HepG2 (cell line): ENCODE data around the gene KRT4. TPM values are rescaled to one million over a fixed set of nuclear protein-coding genes. Genes with fewer than 3 reads are reported as not detected.

Source experiments
- ATAC-seq: fragments of 200-7000 bp; cut with Tn5 transposase; 3 replicates; pipeline ENCODE4 v1.9.1; 2020; ENCODE audit warnings: mild to moderate bottlenecking, moderate library complexity
- BruUV-seq: library from RNA; stranded (reverse); fragments of 400-500 nt; replicated peaks from 2 replicates; lab custom pipeline; 2021; lab: Mats Ljungman, UMichigan
- CTCF ChIA-PET: fragments of 300-600 bp; formaldehyde crosslinking; extraction: SDS; loops from one replicate; lab custom pipeline; 2021; ENCODE audit warnings: low total read pairs, inconsistent platforms, low intra/inter-chr PET ratio; lab: Yijun Ruan, JAX
- POLR2A ChIA-PET: fragments of 350-600 bp; sonication (Branson Sonifier 250); formaldehyde crosslinking; loops from one replicate; lab custom pipeline; 2020; ENCODE audit warnings: antibody characterized with exemption, inconsistent platforms; lab: Yijun Ruan, JAX
- DNase-seq: peaks from one replicate; pipeline ENCODE4 v3.0.0-alpha.2; 2015; ENCODE audit warnings: low spot score
- FAIRE-seq: peaks from 3 replicates; lab custom pipeline; 2011; peaks lifted over from hg19 to GRCh38; lab: Jason Lieb, UNC
- H2AFZ ChIP-seq: one replicate; pipeline ENCODE4 v1.6.1; 2011; ENCODE audit warnings: low read length, inconsistent platforms
- H3K27ac ChIP-seq: fragments of 300-600 bp; 3 replicates; pipeline ENCODE4 v1.8.0; 2011; ENCODE audit warnings: mixed run types, mild to moderate bottlenecking, mixed read lengths, low read length, inconsistent platforms; ENCODE audit not compliant: insufficient read depth; ENCODE audit errors: extremely low read length
- H3K27me3 ChIP-seq, 2 experiments: fragments of 200-600 bp in 1 of 2; 2 replicates in 1 of 2; 3 replicates in 1 of 2; pipeline versions ENCODE4 v1.6.0 to v1.8.0; 2011; ENCODE audit warnings: low read length in 2 of 2, mild to moderate bottlenecking in 2 of 2, moderate library complexity in 2 of 2, inconsistent platforms in 1 of 2; ENCODE audit not compliant: insufficient read depth in 2 of 2, control insufficient read depth in 1 of 2
- H3K36me3 ChIP-seq, 2 experiments: fragments of 200-600 bp in 1 of 2; replicated peaks in 1 of 2; 2 replicates in 1 of 2; 3 replicates in 1 of 2; pipeline versions ENCODE4 v1.5.1 to v1.8.0; 2011; ENCODE audit warnings: low read length in 2 of 2, inconsistent platforms in 1 of 2; ENCODE audit not compliant: insufficient read depth in 2 of 2, control insufficient read depth in 1 of 2
- H3K4me1 ChIP-seq: 2 replicates; pipeline ENCODE4 v1.5.1; 2012; ENCODE audit warnings: low read length, inconsistent platforms; ENCODE audit not compliant: insufficient read depth
- H3K4me2 ChIP-seq: 2 replicates; pipeline ENCODE4 v1.6.0; 2011; ENCODE audit warnings: low read depth, low read length, inconsistent platforms
- H3K4me3 ChIP-seq, 3 experiments: fragments of 200-600 bp in 1 of 3; sonication (generic), shearing (Covaris generic) in 1 of 3; replicated peaks in 1 of 3; 2 replicates each; pipeline ENCODE4 v1.5.1; 2011 to 2016; ENCODE audit warnings: low read length in 3 of 3, inconsistent platforms in 2 of 3, low read depth in 2 of 3, mild to moderate bottlenecking in 2 of 3, control low read depth in 1 of 3, mixed read lengths in 1 of 3; ENCODE audit not compliant: insufficient read depth in 1 of 3
- H3K79me2 ChIP-seq: one replicate; pipeline ENCODE4 v1.6.1; 2011; ENCODE audit warnings: low read length, inconsistent platforms; ENCODE audit not compliant: insufficient read depth
- H3K9ac ChIP-seq: 2 replicates; pipeline ENCODE4 v1.6.0; 2011; ENCODE audit warnings: mild to moderate bottlenecking, low read depth, low read length, inconsistent platforms; ENCODE audit not compliant: insufficient read depth
- H3K9me3 ChIP-seq: 2 replicates; pipeline ENCODE4 v1.5.1; 2012; ENCODE audit warnings: mild to moderate bottlenecking, low read length
- H4K20me1 ChIP-seq: 2 replicates; pipeline ENCODE4 v1.6.0; 2011; ENCODE audit warnings: inconsistent platforms, mild to moderate bottlenecking, low read length, moderate library complexity; ENCODE audit not compliant: insufficient read depth
- AGO1 ChIP-seq: fragments of 200-400 bp; formaldehyde crosslinking; IDR thresholded peaks from 2 replicates; pipeline ENCODE4 v1.6.1; 2017; ENCODE audit warnings: mild to moderate bottlenecking, low read depth, low read length, moderate library complexity; ENCODE audit not compliant: poor library complexity, severe bottlenecking
- HINFP ChIP-seq: sonication (generic); formaldehyde crosslinking; IDR thresholded peaks from 2 replicates; pipeline ENCODE4 v1.4.0; 2020; ENCODE audit warnings: low read depth, mild to moderate bottlenecking, missing genetic modification reagents
- NFIC ChIP-seq: IDR thresholded peaks from 2 replicates; pipeline ENCODE4 v1.6.1; 2012; ENCODE audit warnings: mild to moderate bottlenecking, low read length, inconsistent platforms
- NFYB ChIP-seq: sonication (generic); formaldehyde crosslinking; IDR thresholded peaks from 2 replicates; pipeline ENCODE4 v1.4.0; 2020; ENCODE audit warnings: missing genetic modification reagents
- RELA ChIP-seq: sonication (generic); formaldehyde crosslinking; IDR thresholded peaks from 2 replicates; pipeline ENCODE4 v1.4.0; 2020; ENCODE audit warnings: missing genetic modification reagents
- ZNF30 ChIP-seq: sonication (generic); formaldehyde crosslinking; IDR thresholded peaks from 2 replicates; pipeline ENCODE4 v1.5.0; 2020; ENCODE audit warnings: mild to moderate bottlenecking, missing genetic modification reagents
- ZNF431 ChIP-seq: sonication (generic); formaldehyde crosslinking; IDR thresholded peaks from 2 replicates; pipeline ENCODE4 v1.9.0; 2022; ENCODE audit warnings: missing genetic modification reagents, low read depth, mild to moderate bottlenecking, borderline replicate concordance
- ZNF616 ChIP-seq: sonication (generic); formaldehyde crosslinking; IDR thresholded peaks from 2 replicates; pipeline ENCODE4 v1.5.0; 2020; ENCODE audit warnings: low read depth, mild to moderate bottlenecking, missing genetic modification reagents
- ZNF766 ChIP-seq: sonication (generic); formaldehyde crosslinking; IDR thresholded peaks from 2 replicates; pipeline ENCODE4 v1.5.0; 2020; ENCODE audit warnings: missing genetic modification reagents, borderline replicate concordance
- ZSCAN12 ChIP-seq: sonication (generic); formaldehyde crosslinking; IDR thresholded peaks from 2 replicates; pipeline ENCODE4 v1.9.0; 2021; ENCODE audit warnings: mild to moderate bottlenecking, missing genetic modification reagents
- WGBS: methylation state at CpG from one replicate; pipeline ENCODE4 v1.1.6; 2017; ENCODE audit warnings: low lambda C conversion rate; 5-methylcytosine and 5-hydroxymethylcytosine counted together
- in situ Hi-C: cut with HindIII; loops from 2 replicates; pipeline ENCODE4 v1.10.0; 2017; ENCODE audit warnings: low pct_unique_long_range_greater_than_20kb; ENCODE audit not compliant: extremely low pct_ligation_motif_present
- intact Hi-C: fragments of 100-400 bp; cut with micrococcal nuclease; formaldehyde crosslinking; loops from one replicate; pipeline ENCODE4 v1.10.0; 2022; ENCODE audit not compliant: unreplicated experiment
- polyA plus RNA-seq, 8 experiments: library from polyadenylated mRNA; depleted of rRNA in 3 of 8; stranded (reverse) in 7 of 8; unstranded in 1 of 8; fragments of >200 nt; fragmentation: Illumina TruSeq in 4 of 8; extraction: Trizol in 4 of 8; gene quantifications; 2 replicates each; pipeline versions ENCODE4 v1.2.1 to v1.2.3, GENCODE V29; 2011 to 2016; ENCODE audit warnings: low read depth in 4 of 8, missing spikeins in 1 of 8, mixed read lengths in 1 of 8; ENCODE audit not compliant: insufficient read depth in 1 of 8
- total RNA-seq, 5 experiments: library from RNA; depleted of rRNA; stranded (reverse); fragments of >200 nt; fragmentation: Illumina TruSeq; extraction: Trizol; gene quantifications; 2 replicates each; pipeline ENCODE4 v1.2.3, GENCODE V29; 2016; ENCODE audit warnings: low read depth in 1 of 5

Gene KRT4
- total and polyA plus RNA-seq, 2 of the 13 experiments (the other 11 are each of a cell fraction or from before 2014, with no cell fraction given) = not detected

DNA sequence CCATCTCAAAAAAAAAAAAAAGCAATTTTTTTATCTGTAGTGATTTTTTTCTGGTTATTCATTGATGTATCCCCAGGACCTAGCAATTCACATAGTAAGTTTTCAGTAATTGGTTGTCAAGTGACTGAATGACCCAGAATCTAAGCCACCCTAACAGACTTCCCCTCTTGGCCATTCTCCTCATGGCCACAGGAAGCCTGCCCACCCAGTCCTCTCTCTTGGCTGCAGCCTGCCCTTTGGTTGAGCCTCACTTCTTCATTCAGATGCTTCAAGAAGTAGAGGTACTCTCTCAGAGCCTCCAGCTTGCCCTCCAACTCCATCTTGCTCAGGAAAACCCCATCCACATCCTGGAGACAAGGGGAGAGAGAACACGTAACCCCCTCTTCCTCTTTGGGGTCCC, 32.0 kb upstream of the KRT4 start:
- Histone ChIP-seq H2AFZ (no peak overlapping the region), H3K4me2 (no peak overlapping the region), H3K79me2 (no peaks in the 10 kb centered on the region), H3K9me3 (no peaks in the 10 kb centered on the region), H3K27me3 (peaks cover 3 to 37% of the 10 kb centered on the region in 2 experiments; a peak in 3 of 5 replicates)
- in situ Hi-C loops = no loop called here
- CTCF ChIA-PET = no interaction called here
- DNase-seq = no peak
- no peak for TF ChIP-seq ZNF766 (CRISPR knock-in tag)
- no peak for TF ChIP-seq HINFP (CRISPR knock-in tag)
- no peak for TF ChIP-seq AGO1
- TF ChIP-seq, all 625 proteins: peak for 0
- H3K36me3 ChIP-seq = no peaks in the 10 kb centered on the region
- 0% methylated on average over 1 of the region's 1 CpG for WGBS
- no peaks in the 10 kb centered on the region for H3K4me1 ChIP-seq
- intact Hi-C loops = no loop called here
- BruUV-seq = no TSS peak
- H3K27ac ChIP-seq = no peak overlapping the region
- ATAC-seq (no peak), FAIRE-seq (no peak)
- no peak overlapping the region for H3K4me3 ChIP-seq
- H4K20me1 ChIP-seq = no peaks in the 10 kb centered on the region
- POLR2A ChIA-PET = no interaction called here
- no peak overlapping the region for H3K9ac ChIP-seq

DNA sequence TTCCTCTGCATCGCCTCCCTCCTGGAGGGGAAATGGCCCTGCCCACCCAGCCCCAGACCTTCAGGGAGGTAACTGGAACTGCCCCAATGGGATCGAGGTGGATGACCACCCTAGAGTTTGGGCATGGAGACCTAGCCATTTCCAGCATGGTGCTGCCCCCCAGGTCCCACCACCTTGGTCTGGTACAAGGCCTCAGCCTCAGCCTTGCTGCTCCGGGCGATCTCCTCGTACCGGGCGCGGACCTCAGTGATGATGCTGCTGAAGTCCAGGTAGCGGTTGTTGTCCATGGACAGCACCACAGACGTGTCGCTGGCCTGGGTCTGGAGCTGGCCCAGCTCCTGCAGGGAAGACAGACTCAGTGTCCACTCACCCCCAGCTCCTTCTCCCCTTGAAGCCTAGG, 30.5 kb upstream of the KRT4 start:
- FAIRE-seq = no peak

More for the DNA sequence above, 30.5 kb upstream of the KRT4 start:
- no TSS peak for BruUV-seq
- ATAC-seq (no peak), DNase-seq (no peak)
- intact Hi-C loops = no loop called here
- ChIA-PET POLR2A (no interaction called here), CTCF (no interaction called here)
- TF ChIP-seq RELA (no peak), ZNF30 (CRISPR knock-in tag) (no peak), NFIC (no peak), NFYB (CRISPR knock-in tag) (no peak), ZSCAN12 (CRISPR knock-in tag) (no peak), ZNF616 (CRISPR knock-in tag) (no peak), ZNF431 (no peak)
- Histone ChIP-seq H3K27ac (no peak overlapping the region), H3K9ac (no peak overlapping the region), H3K4me2 (no peak overlapping the region), H3K36me3 (no peaks in the 10 kb centered on the region), H3K4me3 (no peak overlapping the region), H3K27me3 (peaks cover 5 to 38% of the 10 kb centered on the region in 2 experiments; a peak in 4 of 5 replicates), H2AFZ (no peak overlapping the region), H3K79me2 (no peaks in the 10 kb centered on the region), H4K20me1 (no peaks in the 10 kb centered on the region), H3K9me3 (no peaks in the 10 kb centered on the region), H3K4me1 (no peaks in the 10 kb centered on the region)
- in situ Hi-C loops = no loop called here
- WGBS = no CpG with 5 or more reads among the region's 11 CpGs
